ENCODE data around the gene PROS1. TPM values are rescaled to one million over a fixed set of nuclear protein-coding genes. Genes with fewer than 3 reads are reported as not detected.
A peak's percentile ranks its signal among the peaks of the same experiment; 100 is the strongest.

PROS1 gene
- total RNA-seq = 49.2 TPM
- 43.6 TPM for polyA plus RNA-seq

GRCh38 chr3:93973131-93974126, at the start of gene PROS1:
TSS of gene PROS1 (minus strand) at chr3:93973896. CDS start at chr3:93973749, 147 bp downstream.
- WGBS = under 1% methylated on average over 53 of the region's 53 CpGs
- H3K36me3 ChIP-seq (ENCODE audit: insufficient read depth) = no peaks in the 10 kb centered on the region
- DNase-seq (ENCODE audit: extremely low spot score) = peak; percentile 76
- peak within 1 kb of the TSS; percentile 36 for H3K4me3 ChIP-seq (ENCODE audit: low read depth, low read length)
- H3K27ac ChIP-seq (ENCODE audit: low read depth) = peak within 1 kb of the TSS; percentile 70
- H3K4me1 ChIP-seq (ENCODE audit: insufficient read depth) = no peaks in the 10 kb centered on the region

GRCh38 chr3:94020293-94020692, 46.6 kb upstream of the PROS1 start:
- DNase-seq (ENCODE audit: extremely low spot score) = no peak
- no peaks in the 10 kb centered on the region for H3K4me1 ChIP-seq (ENCODE audit: insufficient read depth)

GRCh38 chr3:94019659-94020058, 46.0 kb upstream of the PROS1 start:
- 91% methylated on average over 2 of the region's 2 CpGs for WGBS
- H3K27ac ChIP-seq (ENCODE audit: low read depth) = no peak overlapping the region
- H3K4me3 ChIP-seq (ENCODE audit: low read depth, low read length) = no peak overlapping the region
- no peaks in the 10 kb centered on the region for H3K36me3 ChIP-seq (ENCODE audit: insufficient read depth)
- no peaks in the 10 kb centered on the region for H3K4me1 ChIP-seq (ENCODE audit: insufficient read depth)
- DNase-seq (ENCODE audit: extremely low spot score) = no peak

More at GRCh38 chr3:94020293-94020692, 46.6 kb upstream of the PROS1 start:
- no peak overlapping the region for H3K27ac ChIP-seq (ENCODE audit: low read depth)
- WGBS = 89% methylated on average over 3 of the region's 3 CpGs
- no peak overlapping the region for H3K4me3 ChIP-seq (ENCODE audit: low read depth, low read length)
- no peaks in the 10 kb centered on the region for H3K36me3 ChIP-seq (ENCODE audit: insufficient read depth)

- H3K36me3 ChIP-seq (ENCODE audit: insufficient read depth) = no peaks in the 10 kb centered on the region
- no peaks in the 10 kb centered on the region for H3K4me1 ChIP-seq (ENCODE audit: insufficient read depth)
- no peak overlapping the region for H3K27ac ChIP-seq (ENCODE audit: low read depth)
- H3K4me3 ChIP-seq (ENCODE audit: low read depth, low read length) = no peak overlapping the region
- DNase-seq (ENCODE audit: extremely low spot score) = no peak
- 84% methylated on average over 1 of the region's 1 CpG for WGBS
Measured at GRCh38 chr3:94015025-94015424, 41.3 kb upstream of the PROS1 start.

DNA sequence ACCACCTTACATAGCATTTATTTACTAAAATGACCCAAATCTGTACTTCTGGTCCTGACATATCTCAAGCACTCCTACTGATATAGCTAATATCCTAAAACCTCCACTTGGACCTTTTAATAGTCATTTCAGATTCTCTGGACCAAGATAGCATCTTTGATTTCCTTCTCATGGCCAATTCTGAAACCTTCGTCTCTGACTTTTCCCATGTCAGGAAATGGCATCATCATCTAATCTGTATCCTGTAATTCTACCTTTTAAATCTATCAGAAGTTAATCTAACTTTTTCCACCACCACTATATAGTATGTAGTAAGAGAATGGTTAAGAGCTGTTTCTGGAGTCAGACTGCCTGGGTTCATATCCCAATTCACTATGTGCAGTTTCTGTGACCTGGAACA, 38.5 kb upstream of the PROS1 start:
- no peaks in the 10 kb centered on the region for H3K36me3 ChIP-seq (ENCODE audit: insufficient read depth)
- 74% methylated on average over 1 of the region's 1 CpG for WGBS
- no peak for DNase-seq (ENCODE audit: extremely low spot score)
- no peak overlapping the region for H3K27ac ChIP-seq (ENCODE audit: low read depth)
- H3K4me3 ChIP-seq (ENCODE audit: low read depth, low read length) = no peak overlapping the region
- H3K4me1 ChIP-seq (ENCODE audit: insufficient read depth) = no peaks in the 10 kb centered on the region

GRCh38 chr3:94011233-94011711, 37.6 kb upstream of the PROS1 start:
- no peak overlapping the region for H3K27ac ChIP-seq (ENCODE audit: low read depth)
- WGBS = 84% methylated on average over 3 of the region's 3 CpGs
- H3K36me3 ChIP-seq (ENCODE audit: insufficient read depth) = no peaks in the 10 kb centered on the region
- H3K4me3 ChIP-seq (ENCODE audit: low read depth, low read length) = no peak overlapping the region
- no peak for DNase-seq (ENCODE audit: extremely low spot score)
- no peaks in the 10 kb centered on the region for H3K4me1 ChIP-seq (ENCODE audit: insufficient read depth)

- Histone ChIP-seq H3K4me1 (ENCODE audit: insufficient read depth) (no peaks in the 10 kb centered on the region), H3K4me3 (ENCODE audit: low read depth, low read length) (no peak overlapping the region), H3K36me3 (ENCODE audit: insufficient read depth) (no peaks in the 10 kb centered on the region), H3K27ac (ENCODE audit: low read depth) (no peak overlapping the region)
- 97% methylated on average over 2 of the region's 2 CpGs for WGBS
- DNase-seq (ENCODE audit: extremely low spot score) = no peak
Measured at GRCh38 chr3:94009608-94010007, 35.9 kb upstream of the PROS1 start.

GRCh38 chr3:94008253-94008652, 34.6 kb upstream of the PROS1 start:
- Histone ChIP-seq H3K36me3 (ENCODE audit: insufficient read depth) (no peaks in the 10 kb centered on the region), H3K4me1 (ENCODE audit: insufficient read depth) (no peaks in the 10 kb centered on the region), H3K4me3 (ENCODE audit: low read depth, low read length) (no peak overlapping the region), H3K27ac (ENCODE audit: low read depth) (no peak overlapping the region)
- 56% methylated on average over 2 of the region's 2 CpGs for WGBS
- DNase-seq (ENCODE audit: extremely low spot score) = no peak

GRCh38 chr3:94004301-94004910, 30.7 kb upstream of the PROS1 start:
- under 1% methylated on average over 4 of the region's 4 CpGs for WGBS
- H3K36me3 ChIP-seq (ENCODE audit: insufficient read depth) = no peaks in the 10 kb centered on the region
- DNase-seq (ENCODE audit: extremely low spot score) = no peak
- H3K4me1 ChIP-seq (ENCODE audit: insufficient read depth) = no peaks in the 10 kb centered on the region
- H3K4me3 ChIP-seq (ENCODE audit: low read depth, low read length) = no peak overlapping the region
- H3K27ac ChIP-seq (ENCODE audit: low read depth) = no peak overlapping the region

GRCh38 chr3:94001827-94002495, 28.3 kb upstream of the PROS1 start:
- WGBS = 88% methylated on average over 3 of the region's 3 CpGs
- Histone ChIP-seq H3K36me3 (ENCODE audit: insufficient read depth) (no peaks in the 10 kb centered on the region), H3K4me3 (ENCODE audit: low read depth, low read length) (no peak overlapping the region), H3K27ac (ENCODE audit: low read depth) (no peak overlapping the region), H3K4me1 (ENCODE audit: insufficient read depth) (no peaks in the 10 kb centered on the region)
- DNase-seq (ENCODE audit: extremely low spot score) = no peak

- DNase-seq (ENCODE audit: extremely low spot score) = no peak
- WGBS = 59% methylated on average over 1 of the region's 1 CpG
- no peak overlapping the region for H3K27ac ChIP-seq (ENCODE audit: low read depth)
Measured at GRCh38 chr3:94001191-94001590, 27.5 kb upstream of the PROS1 start.

DNA sequence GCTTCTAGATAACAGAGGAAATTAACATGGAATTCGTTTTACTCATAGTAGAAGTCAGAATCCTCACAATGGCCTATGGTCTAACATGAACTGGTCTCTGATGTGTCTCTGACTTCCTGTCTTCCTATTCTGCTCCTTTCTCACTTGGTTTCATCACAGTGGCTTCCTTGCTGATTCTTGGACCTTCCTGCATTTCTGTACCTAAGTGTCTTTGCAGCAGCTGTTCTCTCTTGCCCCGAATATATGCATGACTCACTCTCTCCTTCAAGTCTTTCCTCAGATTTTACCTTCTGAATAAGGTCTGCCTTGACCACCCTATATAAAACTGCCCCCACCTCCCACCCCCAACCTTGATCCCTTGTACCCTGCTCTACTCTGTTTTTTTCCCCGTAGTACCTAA, 20.4 kb upstream of the PROS1 start:
- no peaks in the 10 kb centered on the region for H3K4me1 ChIP-seq (ENCODE audit: insufficient read depth)
- no peak for DNase-seq (ENCODE audit: extremely low spot score)
- WGBS = 80% methylated on average over 3 of the region's 3 CpGs

More at GRCh38 chr3:94001191-94001590, 27.5 kb upstream of the PROS1 start:
- Histone ChIP-seq H3K36me3 (ENCODE audit: insufficient read depth) (no peaks in the 10 kb centered on the region), H3K4me3 (ENCODE audit: low read depth, low read length) (no peak overlapping the region), H3K4me1 (ENCODE audit: insufficient read depth) (no peaks in the 10 kb centered on the region)

GRCh38 chr3:93992207-93992606, 18.5 kb upstream of the PROS1 start:
- Histone ChIP-seq H3K27ac (ENCODE audit: low read depth) (no peak overlapping the region), H3K4me1 (ENCODE audit: insufficient read depth) (no peaks in the 10 kb centered on the region), H3K36me3 (ENCODE audit: insufficient read depth) (no peaks in the 10 kb centered on the region), H3K4me3 (ENCODE audit: low read depth, low read length) (no peak overlapping the region)
- no peak for DNase-seq (ENCODE audit: extremely low spot score)
- 85% methylated on average over 3 of the region's 3 CpGs for WGBS

More for the DNA sequence above, 20.4 kb upstream of the PROS1 start:
- H3K4me3 ChIP-seq (ENCODE audit: low read depth, low read length) = no peak overlapping the region
- no peak overlapping the region for H3K27ac ChIP-seq (ENCODE audit: low read depth)
- no peaks in the 10 kb centered on the region for H3K36me3 ChIP-seq (ENCODE audit: insufficient read depth)
